Activated CD4-positive, alpha-beta T cell treated with anti-CD3 and anti-CD28 coated beads, Interleukin-2, Interleukin-6, amounts not matched to agents 100 ng/mL and 50 ng/mL, durations not matched to agents 16 hours and 8 hours (primary cell): ENCODE results near the gene HTRA3.

Experiments
- DNase-seq: peaks from one replicate; pipeline ENCODE4 v3.0.0-alpha.2; 2020

Gene HTRA3

GRCh38 chr4:8250227-8250626 lies 19.3 kb upstream of the HTRA3 start:
- DNase-seq = no peak

DNA sequence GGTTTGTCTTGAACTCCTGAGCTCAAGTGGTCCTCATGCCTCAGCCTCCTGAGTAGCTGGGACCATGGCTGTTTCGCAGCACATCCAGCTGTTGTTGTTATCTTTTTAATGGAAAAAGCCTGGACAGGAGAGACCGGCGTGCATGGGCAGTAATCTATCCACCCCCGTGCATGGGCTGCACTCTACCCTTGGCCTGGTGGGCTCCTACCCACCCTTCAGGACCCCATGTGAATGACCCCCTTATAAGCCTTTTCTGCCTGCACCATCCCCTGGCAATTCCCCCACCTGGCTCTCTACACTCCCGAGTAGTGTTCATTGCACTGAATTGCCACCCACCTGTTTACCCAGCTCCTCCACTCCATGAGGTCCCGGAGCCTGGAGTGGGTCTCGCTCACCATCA lies 18.9 kb upstream of the HTRA3 start:
- no peak for DNase-seq

- DNase-seq = no peak
Measured at GRCh38 chr4:8251110-8251883, 18.3 kb upstream of the HTRA3 start.

DNA sequence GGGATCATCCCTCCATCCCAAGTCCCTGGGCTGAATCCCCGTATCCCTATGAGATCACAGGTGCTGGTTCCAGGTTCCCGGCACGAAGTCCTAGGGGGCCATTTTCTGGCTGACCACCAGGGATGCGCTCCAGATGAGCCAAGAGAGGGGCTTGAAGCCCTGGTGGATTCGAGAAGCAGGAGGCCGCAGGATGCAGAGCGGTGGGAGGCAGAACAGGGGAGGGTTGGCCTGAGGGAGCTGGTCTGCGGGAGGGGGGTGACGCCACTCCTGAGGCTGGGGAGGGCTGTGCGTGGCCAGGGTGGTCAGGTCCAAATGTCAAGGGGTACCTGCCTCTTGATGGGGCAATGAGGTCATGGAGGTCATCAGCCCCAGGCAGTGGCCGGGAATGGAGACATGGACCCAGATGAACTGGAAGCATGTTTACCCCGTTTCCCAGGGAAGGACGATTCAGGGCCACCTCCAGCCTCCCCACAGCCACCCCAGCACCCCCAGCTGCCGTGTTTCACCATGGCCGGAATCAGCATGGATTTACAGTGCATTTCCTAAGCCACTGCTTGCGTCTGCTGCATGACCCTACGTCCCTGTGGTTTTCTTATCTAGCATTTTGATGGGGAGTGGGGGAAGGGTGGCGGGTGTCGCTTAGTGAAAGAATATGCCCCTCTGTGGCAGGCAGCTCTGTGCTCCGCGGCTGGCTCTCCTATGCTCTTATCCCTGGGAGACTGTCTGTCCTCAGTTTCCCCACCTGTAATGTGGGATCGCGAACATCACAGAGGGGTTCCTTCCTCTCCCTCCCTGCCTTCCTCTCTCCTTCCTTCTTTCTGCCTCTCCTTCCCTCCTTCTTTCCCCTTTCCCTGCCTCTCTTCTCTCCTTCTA lies 17.0 kb upstream of the HTRA3 start:
- DNase-seq = no peak

GRCh38 chr4:8254076-8254475 lies 15.5 kb upstream of the HTRA3 start:
- no peak for DNase-seq

DNA sequence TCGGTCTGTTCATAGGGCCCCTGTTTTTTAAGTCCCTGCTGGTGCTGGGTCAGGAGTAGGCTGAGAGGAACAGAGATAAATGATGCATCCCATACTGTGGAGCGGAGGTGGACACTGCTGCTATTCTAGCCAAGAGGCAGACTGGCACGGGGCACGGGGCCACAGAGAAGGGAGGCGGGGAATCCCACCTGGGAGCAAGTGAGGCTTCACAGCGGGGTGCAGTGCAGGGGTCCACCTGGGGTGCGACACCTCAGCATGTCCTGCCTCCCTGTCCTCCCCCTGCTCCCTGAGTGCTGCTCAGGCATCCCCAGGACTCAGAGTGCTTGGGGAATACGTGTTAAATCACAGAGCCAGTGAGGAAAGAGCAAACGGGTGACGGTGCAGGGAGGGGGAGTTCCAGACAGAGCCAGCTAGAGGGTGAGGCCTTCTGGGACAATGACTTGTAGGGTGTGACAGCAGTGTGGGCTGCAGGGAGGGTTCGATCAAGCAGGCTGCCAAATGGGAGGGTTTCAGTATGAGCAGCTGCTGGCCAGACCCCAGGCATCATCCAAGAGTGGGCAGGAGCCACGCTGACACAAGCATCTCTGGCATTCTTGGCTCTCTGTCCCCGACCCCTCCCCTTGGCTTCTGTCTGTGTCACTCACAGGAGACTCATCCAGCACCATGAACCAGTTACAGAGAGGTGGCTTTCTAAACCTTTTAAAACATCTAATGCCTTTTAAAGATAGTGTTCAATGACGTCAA lies 13.7 kb upstream of the HTRA3 start:
- no peak for DNase-seq

GRCh38 chr4:8257854-8258253 lies 11.7 kb upstream of the HTRA3 start:
- no peak for DNase-seq

- no peak for DNase-seq
Measured at GRCh38 chr4:8258552-8259212, 10.9 kb upstream of the HTRA3 start.

DNA sequence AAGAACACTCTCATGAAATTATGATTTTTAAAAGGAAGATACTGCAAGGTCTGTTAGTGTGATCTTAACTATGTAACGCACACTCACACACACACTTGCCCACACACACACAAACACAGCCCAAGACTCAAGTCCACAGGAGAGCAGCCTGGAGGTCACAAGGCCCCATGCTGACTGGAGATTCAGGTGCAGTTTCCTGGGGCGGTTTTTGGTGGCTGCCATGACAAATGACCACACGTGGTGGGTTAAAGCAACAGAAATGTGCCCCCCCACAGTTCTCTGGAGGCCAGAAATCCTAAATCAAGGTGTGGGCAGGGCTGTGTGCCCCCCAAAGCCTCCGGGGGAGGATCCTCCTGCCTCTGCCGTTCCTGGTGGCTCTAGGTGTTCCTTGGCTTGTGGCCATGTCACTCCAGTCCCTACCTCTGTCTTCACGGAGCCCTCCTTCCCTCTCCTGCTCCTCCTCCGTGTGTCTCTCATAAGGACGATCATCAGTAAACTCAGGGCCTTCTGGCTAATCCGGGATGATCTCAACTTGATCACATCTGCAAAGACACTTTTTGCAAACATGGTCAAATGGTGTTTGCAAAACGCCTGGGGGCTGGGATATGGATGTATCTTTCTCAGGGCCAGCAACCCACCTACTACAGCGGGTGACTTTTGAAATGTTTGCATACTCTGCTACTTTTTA lies 9.7 kb upstream of the HTRA3 start:
- no peak for DNase-seq

DNA sequence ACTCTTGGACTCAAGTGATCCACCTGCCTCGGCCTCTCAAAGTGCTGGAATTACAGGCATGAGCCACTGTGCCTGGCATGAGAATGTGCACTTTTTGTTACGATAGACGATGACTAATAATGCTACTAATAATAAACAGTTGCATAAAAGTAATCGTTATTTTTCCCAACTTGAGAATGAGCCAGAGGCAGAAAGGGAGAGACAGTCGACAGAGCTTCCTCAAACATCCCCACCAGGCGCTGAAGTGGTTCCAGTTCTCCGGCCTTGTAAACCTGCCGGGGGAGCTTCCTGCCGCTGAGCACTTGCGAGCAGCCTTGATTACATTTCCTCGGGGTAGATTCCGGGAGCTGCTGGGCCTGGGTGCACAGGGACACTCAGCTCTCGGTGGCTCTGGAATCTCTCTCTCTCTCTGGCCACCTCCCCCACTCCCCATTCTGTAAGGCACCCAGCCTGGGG lies 8.9 kb upstream of the HTRA3 start:
- DNase-seq = no peak

DNA sequence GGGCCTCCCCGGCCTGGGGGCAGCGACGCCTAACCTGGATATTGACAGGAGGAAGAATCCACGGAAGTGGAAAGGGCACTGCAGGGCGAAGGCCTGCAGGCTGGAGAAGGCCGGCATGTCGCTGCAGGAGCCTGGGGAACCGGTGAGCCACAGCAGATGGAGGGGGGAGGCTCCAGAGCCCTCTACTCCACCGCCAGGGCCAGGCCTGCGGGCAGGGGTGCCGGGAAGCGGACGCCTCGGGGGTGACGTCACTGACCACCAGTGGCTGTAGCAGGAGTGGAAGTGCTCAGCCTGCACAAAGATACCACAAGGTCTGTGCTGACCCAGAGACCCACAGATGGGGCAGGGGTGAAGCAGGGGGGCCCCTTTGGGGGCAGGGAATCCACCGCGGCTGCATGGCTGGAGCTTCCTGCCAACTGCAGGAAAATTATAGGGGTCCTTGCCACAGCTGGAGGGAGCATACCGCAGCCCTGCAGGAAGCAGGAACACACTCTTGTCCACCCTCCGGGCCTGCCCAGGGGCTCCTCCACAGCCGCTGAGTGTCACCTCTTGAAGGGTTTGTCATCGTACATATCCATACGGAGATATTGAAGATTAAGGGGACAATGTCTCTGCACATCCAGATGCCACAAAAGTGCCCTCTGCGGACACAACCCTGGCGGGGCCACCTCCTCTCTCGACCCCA lies 7.6 kb upstream of the HTRA3 start:
- DNase-seq = peak; percentile 16

DNA sequence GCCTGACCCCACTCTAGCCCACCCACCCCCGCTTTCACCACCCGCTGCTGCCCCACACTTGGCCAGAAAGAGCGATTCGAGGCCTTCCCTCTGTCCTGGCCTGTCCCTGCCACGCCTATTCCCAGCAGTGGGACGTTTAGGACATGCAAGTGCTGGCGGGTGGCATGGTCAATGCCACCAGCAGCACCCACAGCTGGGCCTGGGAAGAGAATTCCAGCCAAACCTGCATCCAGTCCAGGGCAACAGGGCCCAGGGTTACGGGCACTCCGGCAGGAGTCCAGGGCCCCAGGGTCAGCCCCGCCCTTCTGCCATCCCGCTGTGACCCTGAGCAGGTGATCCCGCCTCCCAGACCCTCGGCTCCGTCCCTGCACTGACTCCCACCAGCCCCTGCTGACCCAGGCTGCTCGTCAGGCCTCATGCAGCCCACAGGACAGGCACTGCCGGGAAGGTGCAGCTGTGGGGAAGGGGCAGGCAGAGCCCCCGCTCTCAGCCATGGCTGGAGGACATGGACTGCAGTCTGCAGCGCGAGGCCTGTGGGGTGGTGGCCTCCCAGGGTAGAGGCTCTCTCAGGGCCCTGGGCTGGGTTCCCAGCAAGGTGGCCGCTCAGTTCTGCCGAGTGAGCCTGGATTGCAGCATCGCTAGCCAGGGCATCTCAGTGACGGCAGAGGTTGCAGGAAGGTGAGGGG lies 6.8 kb upstream of the HTRA3 start:
- DNase-seq = no peak

GRCh38 chr4:8263397-8263796 lies 6.2 kb upstream of the HTRA3 start:
- DNase-seq = no peak

GRCh38 chr4:8264106-8264505 lies 5.4 kb upstream of the HTRA3 start:
- no peak for DNase-seq

DNA sequence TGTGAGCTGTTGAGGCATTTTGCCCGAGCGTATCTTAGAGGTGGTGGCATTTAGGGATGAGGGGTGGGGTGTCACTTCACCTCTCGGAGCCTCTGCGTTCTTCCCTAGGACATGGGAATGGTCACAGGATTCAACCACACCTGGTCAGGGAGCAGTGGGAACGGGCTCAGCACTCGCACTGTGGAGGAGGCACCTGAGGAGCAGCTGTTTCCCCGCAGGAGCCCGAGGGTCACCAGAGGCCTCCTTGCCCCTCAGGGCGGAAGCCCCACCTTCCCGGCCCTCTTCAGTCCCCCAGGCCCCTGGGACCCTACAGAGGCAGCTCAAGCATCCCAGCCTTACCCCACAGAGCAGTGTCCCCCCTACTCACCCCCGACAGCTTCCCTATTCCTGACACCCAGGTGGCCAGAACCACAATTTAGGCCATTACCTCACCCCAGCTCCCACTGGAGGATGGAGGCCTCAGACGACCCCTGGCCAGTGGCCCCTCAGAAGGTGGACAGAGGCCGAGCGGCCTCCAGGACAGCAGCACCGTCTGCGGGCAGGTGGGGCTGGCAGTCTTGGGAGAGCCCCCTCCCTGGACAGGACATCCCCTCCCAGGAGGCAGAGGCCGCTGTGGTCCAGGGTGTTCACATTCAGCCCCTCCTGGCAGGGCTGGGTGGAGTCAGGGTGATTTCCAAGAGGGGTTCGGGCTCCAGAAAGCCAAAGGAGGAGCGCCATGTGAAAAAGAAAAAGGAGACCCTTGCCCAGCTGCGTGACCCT lies 4.2 kb upstream of the HTRA3 start:
- DNase-seq = no peak

GRCh38 chr4:8266088-8266487 lies 3.5 kb upstream of the HTRA3 start:
- no peak for DNase-seq

DNA sequence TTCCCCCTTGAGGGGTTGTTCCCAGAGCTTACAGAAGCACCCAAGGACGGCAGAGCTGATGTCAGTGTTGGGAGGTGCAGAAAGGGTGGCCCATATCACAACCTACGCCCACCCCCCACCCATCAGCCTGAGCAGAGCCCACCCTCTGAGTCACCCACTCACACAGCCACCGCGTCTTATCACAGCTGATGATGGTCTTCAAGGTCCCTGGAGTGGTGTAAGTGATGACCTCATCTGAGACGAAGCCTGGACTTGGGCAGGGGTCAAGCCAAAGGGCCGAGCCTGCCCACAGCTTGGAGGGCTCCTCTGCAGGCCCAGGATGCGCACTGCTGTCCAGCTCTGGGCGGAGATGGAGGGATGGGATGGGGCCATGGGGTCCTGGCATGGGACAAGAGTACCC lies 3.0 kb upstream of the HTRA3 start:
- no peak for DNase-seq

- peak; percentile 48 for DNase-seq
Measured at GRCh38 chr4:8267077-8267476, 2.5 kb upstream of the HTRA3 start.

DNA sequence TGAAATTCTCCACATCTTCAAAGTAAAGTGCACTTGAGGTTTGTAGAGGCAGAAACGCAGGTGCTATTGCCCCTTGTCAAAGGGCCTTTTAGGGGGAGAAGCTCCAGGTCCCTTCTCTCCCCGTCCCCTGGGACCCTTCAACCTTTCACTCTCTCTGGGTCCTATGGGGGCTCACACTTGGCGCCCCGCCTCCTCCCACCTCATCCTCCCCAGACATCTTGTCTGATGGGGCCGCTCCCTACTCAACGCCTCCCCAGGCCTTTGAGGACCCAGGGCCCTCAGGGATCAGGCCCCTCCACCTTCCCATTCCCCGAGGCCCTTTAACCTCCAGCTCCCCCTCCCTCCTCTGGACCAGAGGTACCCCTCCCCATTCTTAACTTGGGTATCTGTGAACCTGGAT lies 1.3 kb upstream of the HTRA3 start:
- DNase-seq = no peak

DNA sequence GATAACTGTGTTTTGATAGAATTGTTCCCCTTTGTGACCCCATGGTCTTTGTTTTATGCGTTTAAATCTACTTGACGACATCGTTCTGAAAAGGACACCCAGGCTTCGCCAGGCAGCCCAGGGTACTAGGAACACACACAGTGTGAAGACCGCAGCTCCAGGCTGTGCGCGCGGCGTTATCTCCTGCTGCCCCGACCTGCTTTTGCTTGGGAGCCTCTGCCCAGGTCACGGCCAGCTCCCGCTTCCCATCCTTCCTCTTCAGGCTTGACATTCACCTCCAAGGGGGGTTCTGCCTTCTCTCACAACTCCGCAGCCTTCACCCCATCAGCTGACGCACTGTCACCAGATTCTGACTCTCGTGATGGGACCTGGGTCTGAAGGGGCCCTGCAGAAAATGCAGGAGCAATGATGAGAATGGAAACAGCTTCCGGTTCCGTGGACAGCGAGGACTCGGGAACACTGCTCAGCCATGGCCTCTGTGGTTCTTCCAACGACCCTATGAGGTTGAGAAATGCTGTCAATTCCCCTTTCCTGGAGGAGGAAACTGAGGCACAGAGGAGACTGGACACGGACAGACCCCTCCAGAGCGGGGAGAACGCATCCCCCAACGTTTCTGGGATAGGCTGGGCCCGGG lies 536 bp upstream of the HTRA3 start:
- DNase-seq = no peak
